ENCODE data around the gene COPS9.

GRCh38 chr2:240129311-240129710 lies 6.8 kb downstream of the COPS9 start:
- TF ChIP-seq, protein P1, sequence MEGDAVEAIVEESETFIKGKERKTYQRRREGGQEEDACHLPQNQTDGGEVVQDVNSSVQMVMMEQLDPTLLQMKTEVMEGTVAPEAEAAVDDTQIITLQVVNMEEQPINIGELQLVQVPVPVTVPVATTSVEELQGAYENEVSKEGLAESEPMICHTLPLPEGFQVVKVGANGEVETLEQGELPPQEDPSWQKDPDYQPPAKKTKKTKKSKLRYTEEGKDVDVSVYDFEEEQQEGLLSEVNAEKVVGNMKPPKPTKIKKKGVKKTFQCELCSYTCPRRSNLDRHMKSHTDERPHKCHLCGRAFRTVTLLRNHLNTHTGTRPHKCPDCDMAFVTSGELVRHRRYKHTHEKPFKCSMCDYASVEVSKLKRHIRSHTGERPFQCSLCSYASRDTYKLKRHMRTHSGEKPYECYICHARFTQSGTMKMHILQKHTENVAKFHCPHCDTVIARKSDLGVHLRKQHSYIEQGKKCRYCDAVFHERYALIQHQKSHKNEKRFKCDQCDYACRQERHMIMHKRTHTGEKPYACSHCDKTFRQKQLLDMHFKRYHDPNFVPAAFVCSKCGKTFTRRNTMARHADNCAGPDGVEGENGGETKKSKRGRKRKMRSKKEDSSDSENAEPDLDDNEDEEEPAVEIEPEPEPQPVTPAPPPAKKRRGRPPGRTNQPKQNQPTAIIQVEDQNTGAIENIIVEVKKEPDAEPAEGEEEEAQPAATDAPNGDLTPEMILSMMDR (IDR thresholded peaks at IDR 0.05) = no peak
- TF ChIP-seq EZH2 (IDR thresholded peaks at IDR 0.05; ENCODE audit: borderline replicate concordance, insufficient read depth, low read depth, low read length, poor library complexity, severe bottlenecking) = no peak

Measured in B cell (primary cell).